Measurements from ENCODE around the gene FOXJ1.

FOXJ1 gene

GRCh38 chr17:76137351-76138233 is 3.5 kb downstream of the FOXJ1 start:
- H3K4me3 ChIP-seq (ENCODE audit: low read depth, low read length) = no peak overlapping the region
- no peak for DNase-seq (ENCODE audit: low read depth)
- no peak for TF ChIP-seq CTCF (conservative IDR thresholded peaks at IDR 0.05; ENCODE audit: low read depth, low read length)

GRCh38 chr17:76137001-76137350 is 4.1 kb downstream of the FOXJ1 start:
- H3K4me3 ChIP-seq (ENCODE audit: low read depth, low read length) = no peak overlapping the region
- TF ChIP-seq CTCF (conservative IDR thresholded peaks at IDR 0.05; ENCODE audit: low read depth, low read length) = no peak
- DNase-seq (ENCODE audit: low read depth) = no peak

GRCh38 chr17:76136276-76137000 is 4.6 kb downstream of the FOXJ1 start:
- no peak for TF ChIP-seq CTCF (conservative IDR thresholded peaks at IDR 0.05; ENCODE audit: low read depth, low read length)
- no peak for DNase-seq (ENCODE audit: low read depth)
- H3K4me3 ChIP-seq (ENCODE audit: low read depth, low read length) = no peak overlapping the region

GRCh38 chr17:76135810-76136188 is 5.2 kb downstream of the FOXJ1 start:
- no peak for TF ChIP-seq CTCF (conservative IDR thresholded peaks at IDR 0.05; ENCODE audit: low read depth, low read length)
- DNase-seq (ENCODE audit: low read depth) = no peak
- no peak overlapping the region for H3K4me3 ChIP-seq (ENCODE audit: low read depth, low read length)

- no peak for TF ChIP-seq CTCF (conservative IDR thresholded peaks at IDR 0.05; ENCODE audit: low read depth, low read length)
- no peak overlapping the region for H3K4me3 ChIP-seq (ENCODE audit: low read depth, low read length)
- DNase-seq (ENCODE audit: low read depth) = no peak
Observed at GRCh38 chr17:76134911-76135809, 5.9 kb downstream of the FOXJ1 start.

GRCh38 chr17:76132574-76133338 is 8.3 kb downstream of the FOXJ1 start:
- H3K4me3 ChIP-seq (ENCODE audit: low read depth, low read length) = no peak overlapping the region
- no peak for TF ChIP-seq CTCF (conservative IDR thresholded peaks at IDR 0.05; ENCODE audit: low read depth, low read length)
- no peak for DNase-seq (ENCODE audit: low read depth)

Data from choroid plexus epithelial cell (primary cell).